COLO829 (cell line): ENCODE data around the gene PI16.

Experiments
- DNase-seq: peaks from one replicate; pipeline ENCODE4 v3.0.0; 2012; ENCODE audit warnings: low spot score

PI16 gene

GRCh38 chr6:36999751-37000125, 45.2 kb downstream of the PI16 start:
- no peak for DNase-seq

- DNase-seq: no peak
These were observed 49.8 kb downstream of the PI16 start for GRCh38 chr6:37004044-37004980.

- no peak for DNase-seq
These were observed 50.7 kb downstream of the PI16 start, which contains the start of gene FGD2 for GRCh38 chr6:37005061-37005810. Gene FGD2 (plus strand): TSS chr6:37005655. CDS start chr6:37005818, 163 bp downstream.

- DNase-seq: no peak
These were observed 51.5 kb downstream of the PI16 start for GRCh38 chr6:37005827-37006567.

- DNase-seq: no peak
These were observed 52.3 kb downstream of the PI16 start for GRCh38 chr6:37006793-37007339.

GRCh38 chr6:37007340-37008043, 53.0 kb downstream of the PI16 start:
- DNase-seq: no peak

- DNase-seq: no peak
These were observed 54.2 kb downstream of the PI16 start for GRCh38 chr6:37008484-37009465.

GRCh38 chr6:37010402-37010892, 55.9 kb downstream of the PI16 start:
- DNase-seq: no peak

- no peak for DNase-seq
These were observed 57.3 kb downstream of the PI16 start for GRCh38 chr6:37011656-37012378.

- DNase-seq: no peak
These were observed 59.3 kb downstream of the PI16 start for GRCh38 chr6:37013516-37014491.
